Middle frontal gyrus (tissue), 1 donor: ENCODE data around the gene TPX2.

Experiments used
- DNase-seq: peaks from one replicate; pipeline ENCODE4 v3.0.0-alpha.2; 2015; ENCODE audit warnings: low spot score; ENCODE audit errors: extremely low spot score

TPX2 gene

DNA sequence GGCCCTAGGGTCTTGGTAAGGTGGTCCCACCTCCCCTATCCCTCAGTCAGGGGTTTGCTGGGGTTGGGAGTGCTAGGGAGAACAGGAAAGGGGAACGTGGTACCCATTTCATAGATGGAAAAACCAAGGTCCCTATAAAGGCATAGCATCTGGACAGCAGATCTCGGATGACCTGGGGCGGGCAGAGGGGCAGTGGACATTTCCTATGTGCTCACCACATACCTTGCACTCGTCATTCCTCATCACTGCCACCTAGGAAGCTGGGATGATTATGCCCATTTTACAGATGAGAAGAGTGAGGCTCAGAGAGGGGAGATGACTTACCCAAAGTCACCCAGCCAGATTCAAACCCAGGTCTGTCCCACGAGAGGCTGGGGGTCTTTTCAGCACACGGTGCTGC, 92.1 kb downstream of the TPX2 start:
- DNase-seq: no peak

DNA sequence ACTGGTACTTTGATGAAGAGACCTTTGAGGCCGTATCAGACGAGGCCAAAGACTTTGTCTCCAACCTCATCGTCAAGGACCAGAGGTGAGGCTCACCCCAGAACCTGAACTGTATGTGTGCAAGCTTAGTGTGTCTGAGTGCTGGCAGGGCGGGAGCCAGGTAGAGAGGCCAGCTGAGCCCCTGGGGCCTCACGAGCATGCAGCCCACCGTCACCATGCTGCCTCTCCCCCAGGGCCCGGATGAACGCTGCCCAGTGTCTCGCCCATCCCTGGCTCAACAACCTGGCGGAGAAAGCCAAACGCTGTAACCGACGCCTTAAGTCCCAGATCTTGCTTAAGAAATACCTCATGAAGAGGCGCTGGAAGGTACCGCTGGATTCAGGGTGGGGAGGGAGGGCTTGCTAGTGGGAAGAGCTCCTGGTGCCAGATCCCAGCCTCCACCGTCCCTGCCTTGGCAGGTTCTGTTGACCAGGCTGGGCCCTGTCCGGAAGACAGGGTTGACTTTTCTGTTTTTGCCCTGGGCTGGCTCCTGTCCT, 92.7 kb downstream of the TPX2 start:
- no peak for DNase-seq

DNA sequence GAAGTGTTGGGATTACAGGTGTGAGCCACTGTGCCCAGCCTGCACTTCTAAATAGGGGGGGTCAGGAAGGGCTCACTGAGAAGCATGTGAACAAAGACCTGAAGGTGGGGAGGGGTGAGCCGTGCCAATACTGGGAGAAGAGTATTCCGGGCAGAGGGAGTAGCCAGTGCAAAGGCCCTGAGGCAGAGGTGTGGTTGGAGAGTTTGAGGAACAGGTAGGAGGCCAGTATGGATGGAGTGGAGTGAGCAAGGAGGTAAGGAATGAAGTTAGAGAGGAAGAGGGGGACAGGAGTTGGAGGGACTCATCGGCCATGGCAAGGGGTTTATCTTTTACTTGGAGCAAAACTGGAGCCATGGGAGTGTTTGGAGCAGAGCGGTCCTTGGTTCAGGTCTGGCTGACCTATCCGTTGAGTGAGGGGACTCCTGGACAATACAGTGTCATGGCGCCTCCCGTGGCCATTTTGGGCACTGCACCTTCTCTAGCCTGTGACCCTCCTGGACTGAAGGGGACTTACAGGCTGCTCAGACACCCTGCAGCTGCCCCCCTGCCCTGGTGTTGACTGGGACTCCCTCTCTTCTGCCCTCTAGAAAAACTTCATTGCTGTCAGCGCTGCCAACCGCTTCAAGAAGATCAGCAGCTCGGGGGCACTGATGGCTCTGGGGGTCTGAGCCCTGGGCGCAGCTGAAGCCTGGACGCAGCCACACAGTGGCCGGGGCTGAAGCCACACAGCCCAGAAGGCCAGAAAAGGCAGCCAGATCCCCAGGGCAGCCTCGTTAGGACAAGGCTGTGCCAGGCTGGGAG, 94.2 kb downstream of the TPX2 start:
- no peak for DNase-seq

DNA sequence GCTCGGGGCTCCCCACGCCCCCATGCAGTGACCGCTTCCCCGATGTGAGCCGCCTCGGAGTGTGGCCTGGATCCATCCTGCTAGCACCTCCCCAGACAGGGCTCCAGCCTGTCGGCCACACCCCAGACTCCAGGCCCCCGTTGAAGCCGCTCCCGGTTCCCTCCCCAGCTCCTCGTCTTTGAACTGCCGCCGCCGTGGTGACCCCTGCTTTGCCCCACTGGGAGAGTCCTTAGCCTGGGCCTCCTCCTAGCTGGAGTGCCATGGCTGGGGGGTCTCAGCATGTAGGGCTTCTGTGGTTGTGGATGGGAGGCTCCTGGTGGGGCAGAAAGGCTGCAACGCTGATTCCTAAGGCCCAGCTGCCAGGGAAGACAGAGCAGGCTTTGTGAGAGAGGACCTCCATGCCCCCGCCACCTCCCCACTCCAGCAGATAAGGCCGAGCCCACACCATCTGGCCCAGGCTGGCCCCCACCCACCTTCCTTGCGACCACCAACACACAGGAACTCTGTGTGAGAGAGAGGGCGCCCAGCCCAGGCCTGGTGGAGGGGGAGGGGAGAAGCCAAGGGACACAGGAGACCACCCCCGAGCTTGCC, 94.9 kb downstream of the TPX2 start:
- no peak for DNase-seq

DNA sequence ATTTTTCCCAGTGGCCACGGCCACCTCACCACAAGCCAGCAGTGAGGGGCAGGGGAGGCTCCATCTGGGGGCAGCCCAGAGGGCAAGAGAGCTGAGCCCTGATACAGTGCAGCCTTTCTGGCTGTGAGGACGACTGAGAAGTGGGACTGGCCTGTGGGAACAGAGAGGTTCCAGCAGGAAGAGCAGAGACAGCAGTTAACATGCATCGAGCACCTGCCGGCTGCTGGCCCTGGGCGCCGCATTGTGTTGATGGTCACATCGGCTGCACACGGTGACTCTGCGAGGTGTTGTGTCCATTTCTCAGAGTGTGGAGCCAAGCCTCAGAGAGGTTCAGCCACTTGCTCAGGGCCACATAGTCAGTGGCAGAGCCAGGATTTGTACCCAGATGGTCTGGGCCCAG, 96.5 kb downstream of the TPX2 start:
- no peak for DNase-seq

DNA sequence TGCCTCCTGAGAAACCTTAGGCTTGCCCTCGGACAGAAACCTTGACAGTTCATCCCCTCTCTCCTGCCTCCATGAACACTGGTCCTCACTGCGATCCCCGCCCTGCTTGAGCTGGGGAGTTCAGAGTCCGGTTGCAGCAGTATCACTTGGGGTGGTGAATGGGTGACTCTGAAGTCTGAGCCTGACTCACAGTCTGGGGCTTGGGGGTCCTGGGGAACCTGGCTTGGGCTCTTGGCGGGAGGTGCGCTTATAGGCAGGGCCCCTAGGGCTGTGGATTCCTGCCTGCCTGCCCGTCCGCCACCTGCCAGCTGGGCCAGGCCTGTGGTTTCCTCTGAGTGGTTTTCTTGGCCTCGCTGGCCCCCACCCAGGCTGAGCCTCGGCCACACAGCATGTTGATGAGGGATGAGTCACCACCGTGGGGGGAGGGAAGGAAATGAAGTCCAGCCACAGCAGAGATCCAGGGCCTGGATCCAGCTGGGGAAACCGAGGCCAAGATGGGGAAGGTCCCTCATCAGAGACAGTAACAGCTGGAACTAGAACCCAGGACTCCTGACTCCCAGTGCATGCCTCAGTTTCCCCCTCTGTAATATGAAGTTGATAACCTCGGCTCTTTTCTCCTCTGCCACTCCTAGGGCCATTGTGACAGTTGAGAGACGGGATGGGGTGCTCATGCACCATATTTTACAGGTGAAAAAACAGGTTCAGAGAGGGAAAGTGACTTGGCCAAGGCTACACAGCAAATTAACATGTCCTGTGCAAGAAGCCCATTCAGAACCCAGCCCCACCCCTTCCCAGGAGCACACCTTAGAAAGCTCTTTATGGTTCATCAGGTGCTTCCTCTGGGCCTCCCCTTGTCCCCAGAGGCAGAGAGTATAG, 97.1 kb downstream of the TPX2 start:
- no peak for DNase-seq

DNA sequence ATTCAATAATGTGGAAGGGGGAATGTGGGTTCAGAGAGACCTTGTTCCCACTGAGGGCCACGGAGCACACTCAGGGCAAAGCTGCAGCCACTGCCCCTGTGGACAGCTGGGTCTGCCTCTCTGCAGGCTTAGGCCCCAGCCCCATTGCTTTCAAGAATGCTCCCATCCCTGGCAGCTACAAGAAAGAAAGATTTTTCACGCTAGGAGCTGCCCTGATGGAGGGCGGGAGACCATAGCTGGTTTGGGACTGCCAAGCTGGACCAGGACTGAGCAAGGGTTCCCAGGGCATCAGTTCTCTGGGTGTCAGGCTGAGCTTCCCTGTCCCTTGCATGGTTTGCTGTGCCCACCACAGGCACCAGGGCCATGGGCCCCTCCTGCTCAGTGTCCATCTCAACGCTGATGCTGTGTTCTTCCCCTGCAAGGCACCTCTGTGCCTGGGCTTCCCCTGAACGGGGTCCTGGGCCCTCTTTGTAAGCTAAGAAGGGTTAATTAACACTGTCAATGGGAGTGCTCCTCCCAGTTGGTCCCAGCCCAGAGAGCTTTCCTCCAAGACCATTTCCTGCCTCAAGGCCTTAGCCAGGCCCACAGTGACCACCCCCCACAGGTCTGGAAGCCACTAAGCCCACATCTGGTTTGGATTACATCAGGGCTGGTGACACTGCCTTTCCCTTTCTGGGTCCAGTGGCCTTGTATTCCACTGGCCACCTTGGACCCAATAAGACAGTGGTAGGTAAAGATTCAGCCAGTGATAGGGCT, 97.9 kb downstream of the TPX2 start:
- DNase-seq: no peak

DNA sequence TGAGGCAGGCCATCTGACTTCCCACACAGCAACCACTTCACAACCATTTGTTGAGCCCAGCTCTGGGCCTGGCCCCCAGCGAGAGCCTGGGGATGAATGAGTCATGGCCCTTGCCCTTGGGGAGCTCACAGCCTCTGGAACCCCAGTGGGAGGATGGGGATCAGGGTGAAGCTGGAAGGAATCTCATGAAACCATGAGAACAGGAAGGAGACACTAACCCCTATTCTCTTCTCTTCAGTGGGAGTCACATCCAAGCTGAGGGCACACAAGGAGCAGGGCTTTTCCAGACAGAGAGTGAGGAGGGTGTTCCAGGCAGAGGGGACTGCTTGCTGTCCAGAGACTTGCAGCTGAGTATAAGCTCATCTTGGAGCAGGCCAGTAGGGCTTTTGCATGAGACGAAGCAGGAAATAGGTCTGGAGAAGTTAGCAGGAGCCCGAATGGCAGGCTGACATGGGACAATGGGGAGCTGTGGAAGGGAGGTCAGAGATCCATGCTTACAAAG, 98.9 kb downstream of the TPX2 start:
- DNase-seq: no peak

DNA sequence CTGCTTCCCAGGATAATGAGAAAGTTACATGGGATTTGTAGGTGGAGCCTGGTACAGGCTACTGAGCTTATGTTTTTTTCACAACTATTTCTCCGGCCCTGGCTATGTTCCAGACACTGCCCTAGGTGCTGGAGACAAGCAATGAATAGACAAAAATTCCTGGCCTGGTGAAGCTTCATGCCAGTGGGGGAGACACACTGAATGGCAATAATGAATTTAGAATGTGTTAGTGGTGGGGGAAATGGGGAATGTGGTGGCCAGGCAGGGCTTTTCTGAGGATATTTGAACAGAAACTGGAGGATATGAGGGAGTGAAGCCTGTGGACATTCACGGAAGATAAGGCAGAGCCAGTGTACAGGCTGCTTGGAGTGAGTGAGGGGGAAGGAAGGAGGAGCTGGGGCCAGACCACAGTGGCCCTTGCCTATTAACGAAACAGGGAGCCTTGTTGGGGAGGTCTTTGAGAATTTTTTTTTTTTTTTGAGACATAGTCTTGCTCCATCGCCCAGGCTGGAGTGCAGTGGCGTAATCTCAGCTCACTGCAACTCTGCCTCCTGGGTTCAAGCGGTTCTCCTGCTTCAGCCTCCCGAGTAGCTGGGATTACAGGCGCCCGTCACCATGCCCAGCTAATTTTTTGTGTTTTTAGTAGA, 99.7 kb downstream of the TPX2 start:
- DNase-seq: no peak

DNA sequence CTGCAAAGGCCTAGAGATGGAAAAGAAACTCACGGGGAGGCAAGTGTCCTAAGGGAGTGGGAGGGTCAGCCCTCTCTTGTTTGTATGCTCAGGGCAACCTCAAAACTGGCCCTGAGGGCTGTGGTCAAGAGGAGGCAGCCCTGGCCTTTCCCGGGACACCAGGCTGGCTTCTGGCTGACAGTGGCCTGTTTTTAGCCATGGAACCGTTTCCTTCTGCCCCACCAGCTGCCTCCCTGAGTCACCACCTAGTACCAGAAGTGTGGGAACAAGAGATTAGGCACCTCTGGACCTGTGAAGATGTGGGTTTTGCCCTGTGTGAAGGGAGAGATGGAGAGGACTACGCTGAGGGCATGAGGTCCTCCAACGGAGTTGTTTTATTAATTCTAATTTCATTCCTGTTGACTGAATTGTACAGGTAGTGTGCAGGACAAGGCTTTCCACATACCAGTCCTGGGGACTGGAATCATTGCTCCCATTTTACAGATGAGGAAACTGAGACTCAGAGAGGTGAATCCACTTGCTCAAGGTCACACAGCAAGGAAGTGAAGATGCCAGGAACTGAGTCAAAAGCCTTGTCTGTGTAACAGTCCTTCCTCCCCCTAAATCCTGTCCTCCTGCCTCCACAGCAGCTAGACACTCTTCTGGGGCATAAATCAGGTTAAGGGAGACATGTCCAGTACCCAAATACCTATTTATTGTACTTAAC, 100.8 kb downstream of the TPX2 start:
- DNase-seq: no peak

DNA sequence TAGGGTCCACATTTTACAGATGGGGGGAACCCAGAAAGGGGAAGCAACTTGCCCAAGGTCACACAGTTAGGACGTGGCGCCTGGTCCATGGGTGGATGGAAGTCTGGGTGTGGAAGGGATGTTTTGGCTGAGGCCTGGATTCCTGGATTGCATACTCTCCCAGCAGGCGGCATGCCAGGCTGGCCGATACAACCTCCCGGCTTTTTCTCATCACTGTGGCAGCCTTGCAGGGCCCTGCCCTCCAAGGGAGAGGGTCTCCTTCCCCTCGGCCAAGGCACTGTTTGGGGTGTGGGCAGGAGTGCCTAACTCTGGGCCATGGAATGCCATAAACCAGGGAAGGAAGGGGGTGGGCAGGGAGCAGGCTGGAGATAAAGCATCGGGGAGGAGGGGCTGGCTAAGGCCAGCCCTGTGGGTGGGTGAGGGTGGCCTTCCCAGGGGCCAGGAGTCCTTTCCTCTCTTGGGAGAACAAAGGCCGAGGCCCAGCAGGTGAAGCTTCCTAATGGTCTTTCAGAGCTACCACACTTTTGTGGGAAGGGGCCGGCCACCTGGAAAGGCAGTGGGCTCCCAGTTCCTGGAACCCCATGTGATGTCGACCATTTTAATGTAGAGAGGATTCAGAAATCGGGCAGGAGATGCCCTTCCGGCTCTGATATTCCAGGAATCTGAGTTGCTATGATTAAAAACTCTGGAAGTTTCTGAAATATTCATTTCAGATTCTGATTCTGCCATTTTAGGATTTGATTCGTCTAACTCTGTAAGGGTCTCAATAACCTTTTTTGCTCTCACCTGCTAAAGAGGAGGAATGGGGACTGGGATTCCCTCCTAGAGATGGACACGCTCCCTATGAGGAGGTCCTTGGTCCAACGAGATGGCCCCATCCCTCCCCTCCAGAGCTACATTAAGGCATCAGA, 102.1 kb downstream of the TPX2 start:
- no peak for DNase-seq

DNA sequence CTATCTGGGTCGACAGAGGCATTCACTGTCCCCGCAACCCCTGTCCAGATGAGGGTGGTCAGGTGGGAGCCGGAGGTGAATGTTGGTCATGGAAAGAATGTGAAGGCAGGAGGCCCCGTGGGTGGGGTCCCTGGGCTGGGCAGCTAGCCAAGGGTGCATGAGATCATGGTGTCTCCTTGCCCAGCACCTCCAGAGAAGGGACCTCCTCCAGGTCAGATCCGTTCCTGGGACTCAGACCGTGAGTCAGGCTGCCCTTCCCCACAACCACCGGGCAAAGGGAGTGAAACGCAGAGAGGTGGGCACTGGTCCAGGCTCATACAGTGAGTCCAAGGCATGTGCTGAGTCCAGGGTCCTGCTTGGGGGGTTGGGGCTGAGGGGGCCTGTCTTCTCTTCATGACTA, 102.8 kb downstream of the TPX2 start:
- DNase-seq: no peak

DNA sequence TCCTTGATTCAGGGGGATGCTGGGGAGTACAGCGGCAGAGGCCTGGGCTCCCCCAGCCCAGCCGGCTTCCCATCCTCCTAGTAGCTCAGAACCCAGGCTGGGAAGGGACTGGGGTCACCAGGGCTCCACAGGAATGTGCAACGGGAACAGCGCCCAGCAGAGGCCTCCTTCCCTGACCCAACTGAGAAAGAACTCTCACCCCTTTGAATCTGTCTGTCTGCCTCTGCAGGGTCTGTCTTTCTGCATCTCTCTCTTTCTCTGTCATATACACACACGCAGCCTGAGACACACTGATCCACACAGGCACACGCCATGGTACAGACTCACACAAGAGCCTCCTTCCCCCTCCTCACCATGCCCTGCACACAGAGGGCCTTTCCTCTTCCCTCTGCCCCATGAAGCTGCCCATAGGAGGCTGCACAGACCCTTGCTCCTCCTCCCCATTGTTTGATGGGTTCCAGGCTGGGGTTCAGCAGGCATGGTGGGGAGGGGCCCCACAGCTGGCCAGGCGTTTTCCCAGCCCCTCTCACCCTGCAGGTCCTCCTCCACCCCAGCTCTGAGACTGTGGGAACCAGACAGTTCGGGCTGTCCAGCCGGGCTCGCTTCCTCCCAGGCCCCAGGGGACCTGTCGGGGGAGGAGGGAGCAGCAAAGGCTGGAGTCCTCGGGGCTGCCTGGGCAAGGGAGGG, 103.5 kb downstream of the TPX2 start:
- no peak for DNase-seq

DNA sequence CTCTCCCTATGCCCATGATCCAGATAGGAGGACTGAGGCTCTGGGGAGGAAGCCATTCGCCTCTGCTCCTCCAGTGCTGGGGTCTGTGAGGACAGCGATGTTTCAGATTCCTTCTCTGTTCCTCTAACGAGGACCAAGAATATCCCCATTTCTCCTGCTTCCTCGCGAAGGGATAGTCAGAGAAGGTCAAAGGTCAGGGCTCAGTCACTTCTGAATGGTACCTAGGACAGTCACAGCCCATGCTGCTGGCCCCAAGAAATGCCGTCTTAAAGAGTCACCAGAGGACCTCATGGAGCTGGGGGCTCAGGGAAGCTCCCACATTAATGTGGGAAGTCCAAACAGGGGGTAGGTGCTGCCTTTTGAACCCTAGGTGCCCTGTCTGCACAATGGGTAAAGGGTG, 104.2 kb downstream of the TPX2 start:
- DNase-seq: no peak

DNA sequence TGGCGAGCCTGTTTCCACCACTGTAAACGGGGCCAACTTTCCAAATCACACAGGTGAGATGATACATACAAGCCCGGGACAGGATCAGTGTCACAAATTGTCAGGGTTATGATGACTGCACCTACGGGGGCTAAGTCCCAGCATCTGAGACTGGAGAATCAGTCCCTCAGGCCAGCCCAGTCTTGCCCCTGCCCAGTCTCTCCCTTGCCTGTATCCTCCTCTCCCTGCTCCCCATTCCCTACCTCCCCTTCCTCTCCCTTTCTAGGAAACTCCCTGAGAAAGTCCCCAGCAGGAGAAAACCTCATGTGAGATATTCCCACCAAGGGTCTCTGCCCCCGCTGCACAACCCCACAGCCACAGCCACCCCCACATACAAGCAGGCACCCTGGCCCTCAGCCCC, 104.8 kb downstream of the TPX2 start:
- DNase-seq: no peak

DNA sequence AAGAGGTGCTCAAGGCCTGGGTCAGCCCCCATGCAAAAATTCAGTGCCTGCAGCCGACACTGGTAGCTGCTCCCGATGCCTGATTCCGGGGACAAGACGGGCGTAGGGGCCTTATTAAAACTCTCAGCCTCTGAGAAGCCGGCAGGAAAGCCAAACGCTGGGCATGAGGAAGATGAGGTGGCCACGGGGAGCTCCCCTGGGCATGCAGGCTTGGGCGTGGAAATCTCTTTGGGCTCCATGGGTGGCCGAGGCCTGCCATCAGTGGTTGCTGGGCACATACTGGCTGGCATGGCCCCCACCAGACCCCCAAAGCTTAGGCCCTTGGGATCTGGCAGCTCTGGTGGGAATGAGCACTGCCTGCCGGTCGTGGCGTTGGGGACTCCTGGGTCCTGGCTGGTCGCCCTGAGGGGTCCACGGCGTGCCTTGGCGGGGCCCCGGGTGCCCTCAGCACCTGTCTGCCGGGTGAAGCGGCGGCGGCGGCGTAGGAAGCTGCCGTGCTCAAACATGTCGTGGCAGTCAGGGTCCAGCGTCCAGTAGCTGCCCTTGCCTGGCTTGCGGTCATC, 105.7 kb downstream of the TPX2 start:
- DNase-seq: no peak

DNA sequence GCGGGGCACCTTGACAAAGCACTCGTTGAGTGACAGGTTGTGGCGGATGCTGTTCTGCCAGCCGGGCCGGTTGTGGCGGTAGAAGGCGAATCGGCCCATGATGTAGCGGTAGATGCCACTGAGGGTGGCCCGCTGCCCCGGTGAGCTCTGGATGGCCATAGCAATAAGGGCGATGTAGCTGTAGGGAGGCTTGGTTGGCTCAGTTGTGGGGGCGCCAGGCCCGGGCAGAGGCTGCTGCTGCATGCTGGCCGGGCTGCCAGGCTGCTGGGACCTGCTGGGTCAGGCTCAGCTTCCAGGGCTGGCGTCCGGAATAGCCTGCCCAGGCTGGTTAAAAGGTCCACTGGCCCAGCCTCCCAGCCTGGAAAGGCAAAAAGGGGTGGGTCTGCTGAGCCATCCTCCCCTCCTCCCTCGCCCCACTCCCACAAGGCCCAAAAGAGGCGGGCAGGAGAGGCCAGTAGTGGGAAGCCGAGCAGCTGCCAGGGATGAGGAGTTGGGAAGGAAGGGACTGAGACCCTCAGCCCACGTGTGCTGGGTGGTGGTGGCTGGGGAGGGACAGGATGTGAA, 106.3 kb downstream of the TPX2 start, which contains the start of gene FOXS1:
Gene FOXS1, minus strand, starts transcription at position 305 of the 564 bp plus-strand sequence. Its CDS starts 62 bp downstream, at position 243.
- no peak for DNase-seq

DNA sequence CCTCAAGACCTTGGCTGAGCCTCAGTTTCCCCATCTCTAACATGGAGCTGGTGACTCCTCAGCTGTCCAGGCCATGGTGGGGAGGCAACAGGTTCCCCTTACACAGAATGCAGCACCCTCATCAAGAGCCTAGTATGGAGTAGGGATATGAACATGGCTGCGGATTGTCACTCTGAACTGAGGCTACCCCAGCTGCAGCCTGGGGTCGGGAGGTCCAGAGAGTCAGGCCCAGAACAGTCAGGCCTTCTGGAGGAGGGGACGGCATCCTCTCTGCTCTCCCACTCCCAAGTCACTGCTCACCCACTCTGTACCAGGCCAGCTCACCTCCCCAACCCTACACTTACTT, 107.7 kb downstream of the TPX2 start:
- no peak for DNase-seq
